Measurements from ENCODE around the gene ACHE.

ACHE gene

GRCh38 chr7:100886142-100886935 lies 9.3 kb downstream of the ACHE start:
- in situ Hi-C loops (cut with MboI; ENCODE audit: low sequenced_read_pairs) = loop anchor here (25.0 kb wide), 1 partner anchor 401 kb away; no protein-coding TSS in a partner anchor

DNA sequence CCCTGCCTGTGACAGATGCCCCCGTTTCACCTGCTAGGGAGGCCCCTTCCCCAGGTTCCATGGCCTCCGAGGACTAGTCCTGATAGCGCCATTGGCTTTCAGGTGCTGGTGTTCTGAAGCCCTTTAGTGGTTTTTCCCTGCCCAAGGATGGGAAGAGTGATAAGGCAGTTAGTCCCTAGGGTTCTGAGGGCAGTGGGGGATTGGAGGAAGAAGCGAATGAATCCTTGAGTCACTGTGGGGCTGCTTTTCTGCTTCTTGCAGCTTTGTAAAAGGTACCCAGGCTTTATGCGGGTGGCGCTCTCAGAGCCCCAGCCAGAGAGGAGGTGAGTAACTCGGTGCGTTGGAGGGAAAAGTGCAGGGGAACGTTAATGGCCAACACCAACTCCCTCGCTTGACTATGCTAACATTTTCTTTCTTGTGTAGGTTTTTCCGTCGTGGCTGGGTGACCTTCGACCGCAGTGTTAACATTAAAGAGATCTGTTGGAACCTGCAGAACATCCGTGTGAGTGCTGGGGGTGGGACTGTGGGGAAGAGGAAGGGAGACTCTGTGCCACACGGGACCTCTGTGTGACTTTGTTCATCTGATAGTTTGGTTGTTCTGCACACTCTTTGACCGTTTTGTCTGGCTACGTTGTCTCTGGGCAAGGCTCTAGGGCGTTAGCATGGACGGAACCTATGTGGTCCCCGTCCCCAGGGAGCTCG lies 10.1 kb downstream of the ACHE start:
- in situ Hi-C loops (cut with MboI; ENCODE audit: low sequenced_read_pairs) = loop anchor here (25.0 kb wide), 1 partner anchor 402 kb away; no protein-coding TSS in a partner anchor

DNA sequence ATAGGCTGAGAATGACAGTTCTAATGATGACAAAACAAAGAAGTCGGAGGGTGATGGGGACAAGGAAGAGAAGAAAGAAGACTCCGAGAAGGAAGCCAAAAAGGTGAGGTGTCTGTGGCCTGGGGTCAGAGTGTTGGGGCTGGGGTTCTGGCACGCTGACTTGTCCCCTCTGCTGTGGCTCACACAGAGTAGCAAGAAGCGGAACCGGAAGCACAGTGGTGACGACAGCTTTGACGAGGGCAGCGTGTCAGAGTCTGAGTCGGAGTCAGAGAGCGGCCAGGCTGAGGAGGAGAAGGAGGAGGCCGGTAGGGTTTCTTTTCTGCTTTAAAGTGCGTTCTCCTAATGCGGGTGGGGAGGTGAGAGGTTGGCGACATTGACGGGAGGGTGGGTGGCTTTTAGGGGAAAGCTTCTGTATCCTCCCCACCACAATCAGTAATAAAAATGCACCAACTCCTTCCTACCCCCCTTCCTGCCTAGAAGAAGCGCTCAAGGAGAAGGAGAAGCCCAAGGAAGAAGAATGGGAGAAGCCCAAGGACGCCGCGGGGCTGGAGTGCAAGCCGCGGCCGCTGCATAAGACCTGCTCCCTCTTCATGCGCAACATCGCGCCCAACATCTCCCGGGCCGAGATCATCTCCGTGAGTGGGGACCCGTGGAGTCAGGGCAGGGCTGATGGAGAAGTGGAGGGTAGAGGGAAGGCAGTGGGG lies 10.8 kb downstream of the ACHE start:
- in situ Hi-C loops (cut with MboI; ENCODE audit: low sequenced_read_pairs) = loop anchor here (25.0 kb wide), 1 partner anchor 402 kb away; no protein-coding TSS in a partner anchor

- in situ Hi-C loops (cut with MboI; ENCODE audit: low sequenced_read_pairs) = loop anchor here (25.0 kb wide), 1 partner anchor 404 kb away; no protein-coding TSS in a partner anchor
Observed at GRCh38 chr7:100882785-100883526, 12.7 kb downstream of the ACHE start.

GRCh38 chr7:100882201-100882600 lies 13.5 kb downstream of the ACHE start:
- in situ Hi-C loops (cut with MboI; ENCODE audit: low sequenced_read_pairs) = loop anchor here (25.0 kb wide), 1 partner anchor 405 kb away; no protein-coding TSS in a partner anchor

GRCh38 chr7:100881136-100881535 lies 14.6 kb downstream of the ACHE start:
- in situ Hi-C loops (cut with MboI; ENCODE audit: low sequenced_read_pairs) = loop anchor here (25.0 kb wide), 1 partner anchor 406 kb away; no protein-coding TSS in a partner anchor

- in situ Hi-C loops (cut with MboI; ENCODE audit: low sequenced_read_pairs) = loop anchor here (25.0 kb wide), 1 partner anchor 407 kb away; no protein-coding TSS in a partner anchor
Observed at GRCh38 chr7:100880645-100881044, 15.0 kb downstream of the ACHE start.

- in situ Hi-C loops (cut with MboI; ENCODE audit: low sequenced_read_pairs) = loop anchor here (25.0 kb wide), 1 partner anchor 408 kb away; no protein-coding TSS in a partner anchor
Observed at GRCh38 chr7:100879685-100880261, 15.9 kb downstream of the ACHE start.

DNA sequence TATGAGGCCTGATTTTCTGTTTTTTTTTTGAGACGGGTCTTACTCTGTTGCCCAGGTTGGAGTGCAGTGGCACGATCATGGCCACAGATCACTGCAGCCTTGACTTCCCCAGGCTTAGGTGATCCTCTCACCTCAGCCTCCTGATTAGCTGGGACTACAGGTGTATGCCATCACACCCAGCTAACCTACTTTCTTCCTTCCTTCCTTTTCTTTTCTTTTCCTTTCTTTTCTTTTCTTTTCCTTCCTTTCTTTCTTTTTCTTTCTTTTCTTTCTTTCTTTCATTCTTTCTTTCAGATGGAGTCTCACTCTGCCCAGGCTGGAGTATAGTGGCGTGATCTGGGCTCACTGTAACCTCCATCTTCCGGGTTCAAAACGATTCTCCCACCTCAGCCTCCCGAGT lies 17.0 kb downstream of the ACHE start:
- in situ Hi-C loops (cut with MboI; ENCODE audit: low sequenced_read_pairs) = loop anchor here (25.0 kb wide), 1 partner anchor 409 kb away; no protein-coding TSS in a partner anchor

DNA sequence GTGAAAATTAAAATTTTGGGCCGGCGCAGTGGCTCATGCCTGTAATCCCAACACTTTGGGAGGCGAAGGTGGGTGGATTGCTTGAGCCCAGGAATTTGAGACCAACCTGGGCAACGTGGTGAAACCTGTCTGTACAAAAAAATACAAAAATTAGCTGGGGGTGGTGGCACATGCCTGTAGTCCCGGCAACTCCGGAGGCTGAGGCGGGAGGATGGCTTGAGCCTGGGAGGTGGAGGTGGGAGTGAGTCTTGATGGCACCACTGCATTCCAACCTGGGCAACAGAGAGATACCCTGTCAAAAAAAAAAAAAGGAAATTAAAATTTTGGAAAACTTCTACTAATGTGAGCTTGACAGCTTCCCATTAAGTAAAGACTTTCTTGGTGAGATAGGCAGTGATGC lies 17.7 kb downstream of the ACHE start:
- in situ Hi-C loops (cut with MboI; ENCODE audit: low sequenced_read_pairs) = loop anchor here (25.0 kb wide), 1 partner anchor 409 kb away; no protein-coding TSS in a partner anchor

DNA sequence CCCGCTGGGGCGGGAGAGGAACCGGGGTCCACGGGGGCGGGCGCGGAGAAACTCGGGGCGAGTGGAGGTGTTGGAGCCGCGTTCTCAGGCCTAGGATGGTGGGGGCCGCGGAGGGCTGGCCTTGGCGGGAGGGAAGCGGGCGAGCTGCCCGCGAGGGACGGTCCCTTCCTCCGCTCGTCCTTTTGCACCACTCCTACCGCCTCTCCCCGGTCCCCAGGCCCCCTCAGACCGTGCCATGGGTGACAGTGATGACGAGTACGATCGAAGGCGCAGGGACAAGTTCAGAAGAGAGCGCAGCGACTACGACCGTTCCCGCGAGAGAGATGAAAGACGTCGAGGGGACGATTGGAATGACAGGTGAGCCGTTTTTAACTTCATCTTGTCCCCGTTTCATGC lies 20.3 kb downstream of the ACHE start:
- in situ Hi-C loops (cut with MboI; ENCODE audit: low sequenced_read_pairs) = loop anchor here (25.0 kb wide), 1 partner anchor 412 kb away; no protein-coding TSS in a partner anchor

DNA sequence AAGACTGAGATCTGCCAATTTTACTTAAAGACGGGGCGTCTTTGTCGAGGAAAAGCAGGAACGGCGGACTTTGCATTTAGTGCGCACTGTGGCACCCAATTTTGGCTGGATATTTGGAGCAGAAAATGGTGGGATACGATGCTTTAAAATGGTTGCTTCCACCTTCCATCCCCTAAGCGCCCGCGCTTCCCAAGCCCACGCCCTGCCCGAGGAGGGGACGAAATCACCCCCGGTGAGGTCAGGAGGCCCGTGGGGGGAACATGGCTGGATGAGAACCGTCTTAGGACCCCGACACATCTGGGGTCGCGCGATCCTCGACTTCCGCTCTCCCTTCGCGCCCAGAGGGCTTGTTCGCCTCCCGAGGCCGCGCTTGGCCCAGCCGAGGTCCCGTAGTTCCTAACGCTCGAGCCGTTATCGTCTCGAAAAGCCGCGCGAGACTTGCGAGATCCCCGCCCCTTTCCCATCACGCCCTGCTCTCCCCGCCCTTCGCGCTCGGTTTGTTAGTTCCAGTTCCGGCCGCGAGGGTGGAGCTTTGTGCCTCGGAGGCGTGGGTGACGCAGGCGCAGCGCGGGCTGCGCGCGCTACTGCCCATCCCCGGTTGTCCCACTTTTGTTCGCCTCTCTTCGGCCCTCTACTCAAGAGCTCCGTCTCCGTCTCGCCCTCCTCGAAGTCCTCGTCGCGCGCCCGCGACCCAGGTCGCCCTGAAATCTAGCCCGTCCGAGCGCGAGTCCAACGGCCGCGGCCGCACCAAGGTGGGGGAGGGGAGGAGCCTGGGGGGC lies 20.9 kb downstream of the ACHE start, which contains the start of gene SRRT:
SRRT (plus strand) TSS at position 527 of the 779 bp plus-strand sequence. CDS start 488 bp downstream, outside the sequence.
- in situ Hi-C loops (cut with MboI; ENCODE audit: low sequenced_read_pairs) = loop anchor here (25.0 kb wide), 1 partner anchor 413 kb away; no protein-coding TSS in a partner anchor

- in situ Hi-C loops (cut with MboI; ENCODE audit: low sequenced_read_pairs) = no loop called here
Observed at GRCh38 chr7:100874300-100874576, 21.4 kb downstream of the ACHE start.

GRCh38 chr7:100873599-100874299 lies 21.9 kb downstream of the ACHE start:
- in situ Hi-C loops (cut with MboI; ENCODE audit: low sequenced_read_pairs) = no loop called here

- in situ Hi-C loops (cut with MboI; ENCODE audit: low sequenced_read_pairs) = no loop called here
Observed at GRCh38 chr7:100867776-100868485, 27.8 kb downstream of the ACHE start.

DNA sequence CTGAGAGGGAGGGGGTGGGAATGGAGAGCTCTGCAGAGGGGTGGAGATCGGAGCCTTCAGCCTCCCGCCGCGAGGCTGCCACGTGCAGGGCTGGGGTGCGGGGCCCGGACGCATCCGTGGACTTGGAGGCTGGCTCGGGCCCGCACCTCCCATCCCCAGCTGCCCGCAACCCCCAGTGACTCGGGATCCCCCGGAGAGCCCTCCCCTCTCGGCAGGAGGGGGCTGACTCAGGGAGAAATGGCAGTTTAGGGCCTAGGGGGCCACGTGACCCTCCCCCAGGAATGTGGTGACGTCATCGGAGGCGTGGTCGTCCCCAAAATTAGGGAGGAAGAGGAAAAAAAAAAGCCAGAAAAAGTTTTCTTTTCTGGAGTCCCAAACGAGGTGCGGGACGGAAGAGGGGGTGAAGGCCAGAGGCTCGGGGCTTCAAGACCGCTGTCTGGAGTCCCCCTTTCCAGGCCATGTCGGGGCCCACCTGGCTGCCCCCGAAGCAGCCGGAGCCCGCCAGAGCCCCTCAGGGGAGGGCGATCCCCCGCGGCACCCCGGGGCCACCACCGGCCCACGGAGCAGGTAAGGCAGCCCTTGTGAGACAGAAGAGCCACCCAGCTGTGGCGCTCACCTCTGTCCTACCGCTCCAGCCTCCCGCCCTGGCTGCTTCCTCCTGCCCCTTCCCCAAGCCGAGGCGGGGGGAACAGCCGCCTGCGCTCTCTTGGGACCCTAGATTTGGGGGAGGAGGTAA lies 28.5 kb downstream of the ACHE start, which contains the start of gene TRIP6:
TRIP6 (plus strand) TSS at position 348 of the 736 bp plus-strand sequence; CDS start at position 459, 111 bp downstream.
- in situ Hi-C loops (cut with MboI; ENCODE audit: low sequenced_read_pairs) = no loop called here

DNA sequence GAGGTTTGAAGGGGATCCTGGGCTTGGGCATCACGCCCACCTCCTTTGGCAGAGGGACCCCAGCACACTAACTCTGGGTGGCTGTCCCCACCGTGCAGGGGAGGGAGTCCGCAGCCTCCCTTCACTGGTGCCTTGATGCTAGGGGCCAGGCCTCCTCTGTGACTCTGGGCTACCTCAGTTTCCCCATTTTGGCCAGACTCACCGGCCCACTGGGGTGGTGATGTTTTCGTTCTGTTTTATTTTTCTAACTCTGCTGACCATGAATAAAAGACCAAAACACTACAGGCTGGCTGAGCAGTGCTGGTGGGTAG lies 29.0 kb downstream of the ACHE start:
- in situ Hi-C loops (cut with MboI; ENCODE audit: low sequenced_read_pairs) = no loop called here

All from HL-60/S4 treated with phorbol 12-myristate 13-acetate at 8.2 ng/mL for 4 days and 3 days (cell line).